A673 (cell line): ENCODE data around the gene STUB1. TPM values are rescaled to one million over a fixed set of nuclear protein-coding genes. Genes with fewer than 3 reads are reported as not detected.

Source experiments
- BruUV-seq: library from RNA; stranded (reverse); fragments of 400-500 nt; replicated peaks from 2 replicates; lab custom pipeline; 2021; lab: Mats Ljungman, UMichigan
- CTCF ChIA-PET: fragments of 300-600 bp; sonication (Branson Sonifier 250); formaldehyde crosslinking; loops from one replicate; lab custom pipeline; 2022; ENCODE audit warnings: antibody characterized with exemption; lab: Charles Lee
- POLR2A ChIA-PET: fragments of 300-600 bp; sonication (Branson Sonifier 250); formaldehyde crosslinking; loops from one replicate; lab custom pipeline; 2022; ENCODE audit warnings: antibody characterized with exemption; ENCODE audit not compliant: low non-redundant PET; lab: Charles Lee
- DNase-seq: peaks from one replicate; pipeline ENCODE4 v3.0.0-alpha.2; 2015; ENCODE audit warnings: low spot score
- H3K27ac ChIP-seq: fragments of 200-600 bp; sonication (generic); 2 replicates; pipeline ENCODE4 v1.5.1; 2016; ENCODE audit warnings: mixed run types, low read depth, mild to moderate bottlenecking, mixed read lengths, antibody characterized with exemption, low read length; ENCODE audit not compliant: poor library complexity, severe bottlenecking
- H3K27me3 ChIP-seq: fragments of 200-600 bp; sonication (generic); replicated peaks from 2 replicates; pipeline ENCODE4 v1.6.1; 2017; ENCODE audit warnings: mixed run types, low read depth, mild to moderate bottlenecking, mixed read lengths, antibody characterized with exemption, low read length; ENCODE audit not compliant: insufficient read depth, poor library complexity
- H3K36me3 ChIP-seq: fragments of 200-600 bp; sonication (generic); 2 replicates; pipeline ENCODE4 v1.6.1; 2016; ENCODE audit warnings: mixed run types, mild to moderate bottlenecking, mixed read lengths, antibody characterized with exemption, low read length; ENCODE audit not compliant: insufficient read depth, poor library complexity, severe bottlenecking
- H3K4me1 ChIP-seq: fragments of 200-600 bp; sonication (generic); 2 replicates; pipeline ENCODE4 v1.6.1; 2017; ENCODE audit warnings: mixed run types, mild to moderate bottlenecking, mixed read lengths, antibody characterized with exemption, low read length; ENCODE audit not compliant: insufficient read depth, poor library complexity, severe bottlenecking
- H3K4me3 ChIP-seq: fragments of 200-600 bp; sonication (generic); 2 replicates; pipeline ENCODE4 v1.5.1; 2016; ENCODE audit warnings: low read depth, mixed run types, mild to moderate bottlenecking, mixed read lengths, low read length; ENCODE audit not compliant: poor library complexity, severe bottlenecking
- H3K9me3 ChIP-seq: fragments of 200-600 bp; sonication (generic); 2 replicates; pipeline ENCODE4 v1.6.1; 2016; ENCODE audit warnings: mixed run types, low read depth, mild to moderate bottlenecking, mixed read lengths, antibody characterized with exemption, low read length; ENCODE audit not compliant: poor library complexity, severe bottlenecking
- EZH2 ChIP-seq: fragments of 200-600 bp; sonication (generic); IDR thresholded peaks from 2 replicates; pipeline ENCODE4 v1.6.1; 2017; ENCODE audit warnings: borderline replicate concordance, low read depth, mild to moderate bottlenecking, mixed read lengths, antibody characterized with exemption, low read length; ENCODE audit not compliant: poor library complexity, severe bottlenecking
- intact Hi-C: fragments of 100-400 bp; cut with micrococcal nuclease; formaldehyde crosslinking; loops from one replicate; pipeline ENCODE4 v1.10.0; 2022; ENCODE audit not compliant: unreplicated experiment
- total RNA-seq: library from RNA; stranded (reverse); gene quantifications from 2 replicates; pipeline ENCODE4 v1.2.3, GENCODE V29; 2021
- TF ChIP-seq, protein P1 (sequence below): fragments of 300-800, 200-600 bp; sonication (generic); conservative IDR thresholded peaks from 2 replicates; pipeline ENCODE4 v1.5.1; 2017; ENCODE audit warnings: low read depth, mild to moderate bottlenecking, antibody characterized with exemption, low read length, moderate library complexity, mixed read lengths

The STUB1 gene
- total RNA-seq, 1 experiment from 2014 or later, result 88.2 TPM

DNA sequence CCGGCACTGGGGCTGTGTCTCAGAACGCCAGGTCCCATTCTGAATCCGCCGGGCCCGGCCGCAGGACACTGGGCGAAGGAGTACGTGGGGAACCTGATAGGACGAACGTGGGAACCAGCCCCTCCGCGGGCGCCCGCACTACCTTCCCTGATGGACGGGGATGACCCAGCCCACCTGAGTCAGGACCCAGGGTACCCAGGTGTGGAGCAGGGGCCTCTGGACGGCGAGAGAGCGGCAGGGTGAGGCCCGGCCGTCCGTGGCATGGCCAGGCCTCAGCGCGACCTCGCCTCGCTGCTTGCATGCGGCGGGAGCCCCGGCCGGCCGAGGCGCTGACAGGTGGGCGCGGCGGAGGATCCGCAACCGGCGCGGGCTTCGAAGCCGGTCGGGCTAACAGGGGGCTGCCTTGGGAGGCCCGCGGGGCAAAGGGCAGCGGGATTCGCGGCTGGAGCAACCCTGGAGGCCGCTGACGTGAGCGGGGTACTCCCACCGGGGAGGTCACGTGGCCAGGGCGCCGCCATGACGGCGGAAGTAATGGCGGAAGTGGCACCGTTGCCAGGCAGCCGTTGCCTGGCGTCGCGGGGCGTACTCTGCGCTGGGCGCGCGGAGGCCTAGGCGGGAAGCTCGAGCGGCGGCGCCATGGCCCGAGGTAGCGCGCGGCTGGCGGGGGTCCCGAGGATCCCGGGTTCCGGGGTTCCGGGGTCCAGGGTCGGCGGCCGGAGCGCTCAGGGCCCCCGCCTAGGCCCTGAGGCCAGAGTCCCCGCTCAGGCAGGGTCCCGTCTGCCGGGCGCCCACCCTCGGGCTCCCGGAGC lies 31.2 kb upstream of the STUB1 start, which contains the start of gene WDR90:
Gene WDR90, plus strand, starts transcription at position 585 of the 809 bp plus-strand sequence. Its CDS starts 52 bp downstream, at position 637.
- Histone ChIP-seq H3K9me3 (no peaks in the 10 kb centered on the region), H3K27me3 (no peaks in the 10 kb centered on the region), H3K4me1 (no peaks in the 10 kb centered on the region), H3K4me3 (peak within 1 kb of the TSS; percentile 86), H3K27ac (peak within 1 kb of the TSS; percentile 94), H3K36me3 (no peaks in the 10 kb centered on the region)
- intact Hi-C loops, result no loop called here
- peak; percentile 96 for DNase-seq
- POLR2A ChIA-PET, result no interaction called here
- BruUV-seq, result TSS peak; percentile 67
- CTCF ChIA-PET, result interaction anchor here (0.7 kb wide), 1 partner anchor 285 kb away, joined by 3 read pairs; no protein-coding TSS in a partner anchor
- TF ChIP-seq EZH2, result no peak
- TF ChIP-seq, protein P1, sequence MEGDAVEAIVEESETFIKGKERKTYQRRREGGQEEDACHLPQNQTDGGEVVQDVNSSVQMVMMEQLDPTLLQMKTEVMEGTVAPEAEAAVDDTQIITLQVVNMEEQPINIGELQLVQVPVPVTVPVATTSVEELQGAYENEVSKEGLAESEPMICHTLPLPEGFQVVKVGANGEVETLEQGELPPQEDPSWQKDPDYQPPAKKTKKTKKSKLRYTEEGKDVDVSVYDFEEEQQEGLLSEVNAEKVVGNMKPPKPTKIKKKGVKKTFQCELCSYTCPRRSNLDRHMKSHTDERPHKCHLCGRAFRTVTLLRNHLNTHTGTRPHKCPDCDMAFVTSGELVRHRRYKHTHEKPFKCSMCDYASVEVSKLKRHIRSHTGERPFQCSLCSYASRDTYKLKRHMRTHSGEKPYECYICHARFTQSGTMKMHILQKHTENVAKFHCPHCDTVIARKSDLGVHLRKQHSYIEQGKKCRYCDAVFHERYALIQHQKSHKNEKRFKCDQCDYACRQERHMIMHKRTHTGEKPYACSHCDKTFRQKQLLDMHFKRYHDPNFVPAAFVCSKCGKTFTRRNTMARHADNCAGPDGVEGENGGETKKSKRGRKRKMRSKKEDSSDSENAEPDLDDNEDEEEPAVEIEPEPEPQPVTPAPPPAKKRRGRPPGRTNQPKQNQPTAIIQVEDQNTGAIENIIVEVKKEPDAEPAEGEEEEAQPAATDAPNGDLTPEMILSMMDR, result no peak

DNA sequence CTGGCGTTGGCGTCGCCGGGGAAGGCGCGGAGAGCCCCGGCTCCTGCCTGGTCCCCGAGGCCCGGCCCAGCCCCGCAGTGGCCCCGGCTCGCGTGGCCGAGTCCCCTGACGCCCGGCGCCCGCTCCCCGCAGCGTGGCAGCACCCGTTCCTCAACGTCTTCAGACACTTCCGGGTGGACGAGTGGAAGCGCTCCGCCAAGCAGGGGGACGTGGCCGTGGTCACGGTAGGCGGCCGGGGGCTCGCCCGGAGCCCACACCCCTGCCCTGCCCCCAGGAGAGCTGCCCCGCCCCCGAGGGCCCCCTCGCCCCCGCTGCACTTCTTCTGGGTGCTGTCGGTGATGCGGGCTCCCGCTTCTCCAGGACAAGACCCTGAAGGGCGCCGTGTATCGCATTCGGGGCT lies 30.6 kb upstream of the STUB1 start:
- no TSS peak for BruUV-seq

DNA sequence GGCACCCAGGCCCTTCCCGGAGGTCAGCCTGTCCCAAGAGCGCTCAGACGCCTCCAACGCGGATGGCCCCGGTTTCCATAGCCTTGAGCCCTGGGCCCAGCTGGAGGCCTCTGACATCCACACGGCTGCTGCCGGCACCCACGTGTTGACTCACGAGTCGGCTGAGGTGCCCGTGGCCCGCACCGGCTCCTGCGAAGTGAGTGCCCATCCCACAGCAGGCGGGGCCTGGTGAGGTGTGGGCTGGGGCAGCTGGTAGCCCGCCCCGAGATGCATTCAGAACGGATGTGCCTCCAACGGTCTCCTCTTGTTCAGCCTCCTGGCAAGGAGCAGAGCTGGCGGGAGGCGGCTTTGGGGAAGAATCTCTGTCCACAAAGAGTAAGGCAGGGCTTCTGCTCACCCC lies 28.4 kb upstream of the STUB1 start:
- Histone ChIP-seq H3K27ac (no peak overlapping the region), H3K27me3 (no peaks in the 10 kb centered on the region), H3K4me3 (no peak overlapping the region), H3K4me1 (no peaks in the 10 kb centered on the region), H3K9me3 (no peaks in the 10 kb centered on the region), H3K36me3 (peaks cover 3% of the 10 kb centered on the region)
- no TSS peak for BruUV-seq
- intact Hi-C loops, result no loop called here
- ChIA-PET POLR2A (no interaction called here), CTCF (no interaction called here)
- TF ChIP-seq EZH2, result no peak
- TF ChIP-seq, protein P1, result no peak
- no peak for DNase-seq

More for the DNA sequence above, 30.6 kb upstream of the STUB1 start:
- Histone ChIP-seq H3K4me1 (no peaks in the 10 kb centered on the region), H3K36me3 (no peaks in the 10 kb centered on the region), H3K27ac (peak overlapping the region; percentile 94), H3K9me3 (no peaks in the 10 kb centered on the region), H3K27me3 (no peaks in the 10 kb centered on the region), H3K4me3 (peak overlapping the region; percentile 86)
- ChIA-PET CTCF (no interaction called here), POLR2A (no interaction called here)
- TF ChIP-seq EZH2, result no peak
- TF ChIP-seq, protein P1, result no peak
- intact Hi-C loops, result no loop called here
- no peak for DNase-seq
